H1 (cell line): ENCODE results near the gene KCNK2. TPM values are rescaled to one million over a fixed set of nuclear protein-coding genes. Genes with fewer than 3 reads are reported as not detected.

ENCODE experiments used
- CTCF ChIA-PET: fragments of 300-600 bp; sonication (Branson Sonifier 250); formaldehyde crosslinking; loops from one replicate; lab custom pipeline; 2021; ENCODE audit not compliant: partially characterized antibody; lab: Charles Lee
- POLR2A ChIA-PET: fragments of 300-600 bp; sonication (Branson Sonifier 250); formaldehyde crosslinking; loops from one replicate; lab custom pipeline; 2021; ENCODE audit warnings: inconsistent platforms; ENCODE audit not compliant: partially characterized antibody; lab: Charles Lee
- DNase-seq, 2 experiments: peaks; one replicate each; pipeline versions ENCODE4 v3.0.0 to v3.0.0-alpha.2; 2010 to 2022; ENCODE audit warnings: low spot score in 2 of 2, low read depth in 1 of 2, mixed read lengths in 1 of 2
- FAIRE-seq: peaks from 2 replicates; lab custom pipeline; 2011; peaks lifted over from hg19 to GRCh38; lab: Jason Lieb, UNC
- H2AFZ ChIP-seq: 2 replicates; pipeline ENCODE4 v1.8.1; 2012; ENCODE audit warnings: low read length, inconsistent platforms
- H2AK5ac ChIP-seq: 2 replicates; pipeline ENCODE4 v1.6.1; 2013; ENCODE audit warnings: low read depth, low read length
- H2BK120ac ChIP-seq: replicated peaks from 2 replicates; pipeline ENCODE3; 2013; ENCODE audit warnings: low read depth, low read length, inconsistent platforms
- H2BK12ac ChIP-seq: 2 replicates; pipeline ENCODE4 v1.6.1; 2013; ENCODE audit warnings: low read depth, low read length
- H2BK15ac ChIP-seq: 2 replicates; pipeline ENCODE4 v1.6.1; 2013; ENCODE audit warnings: low read length
- H2BK20ac ChIP-seq: 2 replicates; pipeline ENCODE4 v1.6.1; 2013; ENCODE audit warnings: low read length
- H2BK5ac ChIP-seq: 2 replicates; pipeline ENCODE4 v1.6.1; 2013; ENCODE audit warnings: low read depth, low read length
- H3K14ac ChIP-seq: 2 replicates; pipeline ENCODE4 v1.6.1; 2013; ENCODE audit warnings: inconsistent platforms; ENCODE audit not compliant: insufficient read length
- H3K18ac ChIP-seq: 2 replicates; pipeline ENCODE4 v1.6.1; 2013; ENCODE audit warnings: low read length; ENCODE audit errors: extremely low read depth
- H3K23ac ChIP-seq: 2 replicates; pipeline ENCODE4 v1.6.1; 2013; ENCODE audit warnings: inconsistent platforms; ENCODE audit not compliant: insufficient read length
- H3K23me2 ChIP-seq: 2 replicates; pipeline ENCODE4 v1.6.1; 2013; ENCODE audit warnings: low read depth, low read length
- H3K27ac ChIP-seq: 2 replicates; pipeline ENCODE4 v1.6.1; 2011; ENCODE audit warnings: low read depth, low read length, inconsistent platforms
- H3K27me3 ChIP-seq, 4 experiments: replicated peaks in 1 of 4; 1 replicate in 1 of 4; 2 replicates in 3 of 4; pipeline versions ENCODE4 v1.6.1 to v1.8.1; 2011 to 2013; ENCODE audit warnings: low read length in 3 of 4, mild to moderate bottlenecking in 3 of 4, inconsistent platforms in 2 of 4, mixed read lengths in 2 of 4, moderate library complexity in 1 of 4; ENCODE audit not compliant: control insufficient read depth in 3 of 4, insufficient read depth in 3 of 4; ENCODE audit errors: extremely low read depth in 1 of 4
- H3K36me3 ChIP-seq, 4 experiments: 2 replicates each; pipeline versions ENCODE4 v1.6.1 to v1.8.1; 2011 to 2013; ENCODE audit warnings: mild to moderate bottlenecking in 4 of 4, low read length in 3 of 4, moderate library complexity in 2 of 4, control low read depth in 1 of 4, inconsistent platforms in 1 of 4; ENCODE audit not compliant: insufficient read depth in 4 of 4, control insufficient read depth in 2 of 4
- H3K4ac ChIP-seq: replicated peaks from 2 replicates; pipeline ENCODE3; 2013; ENCODE audit warnings: low read length, low read depth, mixed read lengths, inconsistent platforms; ENCODE audit not compliant: insufficient read length
- H3K4me1 ChIP-seq, 4 experiments: replicated peaks in 1 of 4; 1 replicate in 1 of 4; 2 replicates in 3 of 4; pipeline versions ENCODE4 v1.6.1 to v1.8.1; 2011 to 2013; ENCODE audit warnings: low read length in 3 of 4, inconsistent platforms in 2 of 4, mixed read lengths in 1 of 4; ENCODE audit not compliant: insufficient read depth in 4 of 4, control insufficient read depth in 3 of 4
- H3K4me2 ChIP-seq, 2 experiments: 2 replicates each; pipeline versions ENCODE4 v1.6.1 to v1.8.1; 2011 to 2013; ENCODE audit warnings: low read depth in 2 of 2, low read length in 2 of 2, control low read depth in 1 of 2, inconsistent platforms in 1 of 2, mild to moderate bottlenecking in 1 of 2; ENCODE audit not compliant: insufficient read depth in 1 of 2
- H3K4me3 ChIP-seq, 4 experiments: fragments of 200-600, 300-600 bp in 1 of 4; sonication (generic), shearing (Covaris generic), sonication (Bioruptor Twin) in 1 of 4; 2 replicates each; pipeline versions ENCODE4 v1.5.1 to v1.8.1; 2011 to 2016; ENCODE audit warnings: low read length in 4 of 4, low read depth in 3 of 4, control low read depth in 2 of 4, inconsistent platforms in 2 of 4, mild to moderate bottlenecking in 2 of 4, mixed read lengths in 1 of 4, moderate library complexity in 1 of 4; ENCODE audit not compliant: insufficient read depth in 2 of 4; ENCODE audit errors: extremely low read depth in 1 of 4
- H3K56ac ChIP-seq: replicated peaks from 2 replicates; pipeline ENCODE3; 2013; ENCODE audit warnings: low read depth, mild to moderate bottlenecking, mixed read lengths, low read length, inconsistent platforms; ENCODE audit not compliant: insufficient read length
- H3K79me1 ChIP-seq: 2 replicates; pipeline ENCODE4 v1.6.1; 2013; ENCODE audit warnings: low read depth, low read length, control low read depth
- H3K79me2 ChIP-seq, 2 experiments: 2 replicates each; pipeline versions ENCODE4 v1.6.1 to v1.8.1; 2012 to 2013; ENCODE audit warnings: low read length in 2 of 2, mild to moderate bottlenecking in 2 of 2, inconsistent platforms in 1 of 2; ENCODE audit not compliant: insufficient read depth in 2 of 2, control insufficient read depth in 1 of 2
- H3K9ac ChIP-seq, 4 experiments: replicated peaks in 1 of 4; 1 replicate in 1 of 4; 2 replicates in 3 of 4; pipeline versions ENCODE4 v1.6.1 to v1.8.1; 2011 to 2013; ENCODE audit warnings: low read depth in 3 of 4, low read length in 3 of 4, control low read depth in 2 of 4, mild to moderate bottlenecking in 2 of 4, moderate library complexity in 2 of 4, inconsistent platforms in 1 of 4; ENCODE audit errors: extremely low read depth in 1 of 4
- H3K9me3 ChIP-seq, 2 experiments: 2 replicates each; pipeline versions ENCODE4 v1.6.1 to v1.8.1; 2012 to 2013; ENCODE audit warnings: mild to moderate bottlenecking in 2 of 2, moderate library complexity in 2 of 2, control low read depth in 1 of 2, inconsistent platforms in 1 of 2, low read depth in 1 of 2, low read length in 1 of 2, mixed read lengths in 1 of 2; ENCODE audit not compliant: insufficient read depth in 2 of 2
- H4K20me1 ChIP-seq, 2 experiments: replicated peaks in 1 of 2; 2 replicates each; pipeline versions ENCODE3 to v1.8.1; 2011 to 2013; ENCODE audit warnings: inconsistent platforms in 2 of 2, low read length in 2 of 2, mild to moderate bottlenecking in 1 of 2; ENCODE audit not compliant: insufficient read depth in 2 of 2, control insufficient read depth in 1 of 2
- H4K5ac ChIP-seq: 2 replicates; pipeline ENCODE4 v1.6.1; 2013; ENCODE audit warnings: low read length, low read depth, mixed read lengths, inconsistent platforms; ENCODE audit not compliant: insufficient read length
- H4K8ac ChIP-seq: 2 replicates; pipeline ENCODE4 v1.8.0; 2013; ENCODE audit warnings: mild to moderate bottlenecking, moderate library complexity, low read length, inconsistent platforms; ENCODE audit not compliant: insufficient read depth; ENCODE audit errors: extremely low read depth
- H4K91ac ChIP-seq: replicated peaks from 2 replicates; pipeline ENCODE3; 2013; ENCODE audit warnings: low read length, mixed read lengths, inconsistent platforms; ENCODE audit not compliant: insufficient read length
- CHD2 ChIP-seq: IDR thresholded peaks from 2 replicates; pipeline ENCODE4 v1.6.1; 2012; ENCODE audit warnings: low read length, improper control_type of control experiment
- NANOG ChIP-seq: IDR thresholded peaks from 2 replicates; pipeline ENCODE4 v1.6.1; 2011; ENCODE audit warnings: low read length, low read depth, mild to moderate bottlenecking, inconsistent platforms; ENCODE audit not compliant: insufficient read depth, poor library complexity, severe bottlenecking
- POLR2A ChIP-seq, 2 experiments: IDR thresholded peaks; 1 replicate in 1 of 2; 2 replicates in 1 of 2; pipeline ENCODE4 v1.6.1; 2011; ENCODE audit warnings: low read depth in 2 of 2, low read length in 2 of 2, mild to moderate bottlenecking in 2 of 2; ENCODE audit errors: control extremely low read depth in 1 of 2
- SAP30 ChIP-seq: fragments of 300-600 bp; sonication (generic); IDR thresholded peaks from 2 replicates; pipeline ENCODE4 v1.7.1; 2012; ENCODE audit warnings: low read length, moderate library complexity, mild to moderate bottlenecking, inconsistent platforms; ENCODE audit not compliant: insufficient read depth, insufficient replicate concordance
- WGBS, 2 experiments: shearing (Covaris generic) in 1 of 2; methylation state at CpG; one replicate each; pipeline versions ENCODE4 v1.1.6 to v1.1.7; 2013 to 2015; ENCODE audit warnings: low lambda C conversion rate in 2 of 2, mixed read lengths in 2 of 2, inconsistent platforms in 1 of 2, low coverage in 1 of 2, missing lambda C conversion rate in 1 of 2; ENCODE audit not compliant: insufficient replicate concordance in 2 of 2, insufficient coverage in 1 of 2, insufficient read length in 1 of 2; ENCODE audit errors: extremely low coverage in 1 of 2, missing lambda C conversion rate in 1 of 2; 5-methylcytosine and 5-hydroxymethylcytosine counted together
- polyA plus RNA-seq, 7 experiments: library from polyadenylated mRNA; depleted of rRNA in 3 of 7; stranded (reverse) in 5 of 7; unstranded in 2 of 7; fragments of >200 nt in 5 of 7; fragments of 200-250 nt in 2 of 7; gene quantifications; 1 replicate in 5 of 7; 2 replicates in 1 of 7; 4 replicates in 1 of 7; pipeline versions ENCODE4 v1.2.1 to v1.2.3, GENCODE V29; 2011 to 2013; ENCODE audit warnings: missing spikeins in 2 of 7, mixed read lengths in 2 of 7
- total RNA-seq: library from RNA; stranded (reverse); fragmentation: NEBNext Ultra II Directional; extraction: Animal tissue kit (Norgen Biotek cat#: 25700); gene quantifications from 2 replicates; pipeline ENCODE4 v1.2.1, GENCODE V29; 2021
- TF ChIP-seq, protein P1 (sequence below): IDR thresholded peaks from 2 replicates; pipeline ENCODE4 v1.6.1; 2012; ENCODE audit warnings: inconsistent platforms
- TF ChIP-seq, protein P2 (sequence below), 3 experiments: IDR thresholded peaks; 1 replicate in 2 of 3; 2 replicates in 1 of 3; pipeline versions ENCODE4 v1.5.1 to v1.6.1; 2011; ENCODE audit warnings: low read length in 3 of 3, mild to moderate bottlenecking in 3 of 3, inconsistent platforms in 2 of 3, low read depth in 1 of 3, moderate library complexity in 1 of 3; ENCODE audit not compliant: insufficient read depth in 1 of 3; ENCODE audit errors: control extremely low read depth in 1 of 3

The KCNK2 gene
- total and polyA plus RNA-seq, 2 of the 8 experiments (the other 6 are each of a cell fraction or from before 2014, with no cell fraction given), result 0.59 to 1.2 TPM

DNA sequence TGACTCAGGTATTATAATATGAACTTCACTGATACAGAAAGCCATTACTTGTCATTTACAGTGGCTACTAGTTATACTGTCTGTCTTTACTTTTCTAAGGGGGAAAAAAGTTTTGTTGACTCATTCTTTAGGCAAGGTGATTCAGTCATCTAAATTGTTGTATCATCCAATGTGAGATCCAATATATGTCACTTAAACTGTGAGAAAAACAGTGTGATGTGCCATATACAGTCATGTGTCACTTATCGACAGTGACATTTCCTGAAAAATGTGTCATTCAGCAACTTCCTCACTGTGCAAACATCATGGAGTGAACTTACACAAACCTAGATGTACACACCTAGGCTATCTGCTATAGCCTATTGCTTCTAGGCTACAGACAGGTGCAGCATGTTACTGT lies 57.6 kb downstream of the KCNK2 start:
- ChIA-PET CTCF (interaction anchor here (1.0 kb wide), 1 partner anchor 323 kb away, joined by 3 read pairs; no protein-coding TSS in a partner anchor), POLR2A (no interaction called here)
- Histone ChIP-seq H3K9me3 (no peaks in the 10 kb centered on the region), H2BK20ac (no peak overlapping the region), H2AFZ (no peak overlapping the region), H3K23ac (no peak overlapping the region), H3K4me1 (no peaks in the 10 kb centered on the region), H4K8ac (no peak overlapping the region), H3K56ac (no peak overlapping the region), H3K9ac (no peak overlapping the region), H3K23me2 (no peaks in the 10 kb centered on the region), H3K79me1 (no peaks in the 10 kb centered on the region), H2BK5ac (no peak overlapping the region), H4K20me1 (no peaks in the 10 kb centered on the region), H2BK120ac (no peak overlapping the region), H4K91ac (no peak overlapping the region), H3K4ac (no peak overlapping the region), H3K4me3 (no peak overlapping the region), H3K4me2 (no peak overlapping the region), H3K27me3 (no peaks in the 10 kb centered on the region), H3K36me3 (no peaks in the 10 kb centered on the region), H3K27ac (no peak overlapping the region), H4K5ac (no peak overlapping the region), H2AK5ac (no peak overlapping the region), H2BK12ac (no peak overlapping the region), H3K18ac (no peak overlapping the region), H3K79me2 (no peaks in the 10 kb centered on the region), H3K14ac (no peak overlapping the region), H2BK15ac (no peak overlapping the region)
- DNase-seq (no peak), FAIRE-seq (no peak)
- TF ChIP-seq, protein P1, sequence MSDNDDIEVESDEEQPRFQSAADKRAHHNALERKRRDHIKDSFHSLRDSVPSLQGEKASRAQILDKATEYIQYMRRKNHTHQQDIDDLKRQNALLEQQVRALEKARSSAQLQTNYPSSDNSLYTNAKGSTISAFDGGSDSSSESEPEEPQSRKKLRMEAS, result no peak
- TF ChIP-seq, protein P2, sequence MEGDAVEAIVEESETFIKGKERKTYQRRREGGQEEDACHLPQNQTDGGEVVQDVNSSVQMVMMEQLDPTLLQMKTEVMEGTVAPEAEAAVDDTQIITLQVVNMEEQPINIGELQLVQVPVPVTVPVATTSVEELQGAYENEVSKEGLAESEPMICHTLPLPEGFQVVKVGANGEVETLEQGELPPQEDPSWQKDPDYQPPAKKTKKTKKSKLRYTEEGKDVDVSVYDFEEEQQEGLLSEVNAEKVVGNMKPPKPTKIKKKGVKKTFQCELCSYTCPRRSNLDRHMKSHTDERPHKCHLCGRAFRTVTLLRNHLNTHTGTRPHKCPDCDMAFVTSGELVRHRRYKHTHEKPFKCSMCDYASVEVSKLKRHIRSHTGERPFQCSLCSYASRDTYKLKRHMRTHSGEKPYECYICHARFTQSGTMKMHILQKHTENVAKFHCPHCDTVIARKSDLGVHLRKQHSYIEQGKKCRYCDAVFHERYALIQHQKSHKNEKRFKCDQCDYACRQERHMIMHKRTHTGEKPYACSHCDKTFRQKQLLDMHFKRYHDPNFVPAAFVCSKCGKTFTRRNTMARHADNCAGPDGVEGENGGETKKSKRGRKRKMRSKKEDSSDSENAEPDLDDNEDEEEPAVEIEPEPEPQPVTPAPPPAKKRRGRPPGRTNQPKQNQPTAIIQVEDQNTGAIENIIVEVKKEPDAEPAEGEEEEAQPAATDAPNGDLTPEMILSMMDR (IDR thresholded peaks at IDR 0.05; ENCODE audit: control extremely low read depth in 1 of 3, insufficient read depth in 1 of 3, low read depth in 1 of 3, low read length in 3 of 3), result no peak
- no peak for TF ChIP-seq POLR2A (IDR thresholded peaks at IDR 0.05; ENCODE audit: control extremely low read depth in 1 of 2, low read depth in 2 of 2, low read length in 2 of 2)
- TF ChIP-seq SAP30, result no peak
- no peak for TF ChIP-seq NANOG
- TF ChIP-seq CHD2, result no peak
- WGBS, 2 experiments, result 94% methylated on average over 1 of the region's 1 CpG; no CpG with 5 or more reads in 1 of the 2 experiments
